ENCODE data around the gene EDIL3. TPM values are rescaled to one million over a fixed set of nuclear protein-coding genes. Genes with fewer than 3 reads are reported as not detected.

The EDIL3 gene
- total and polyA plus RNA-seq, 2 donors (not counting 1 experiment from before 2014, with no cell fraction given) = not detected

- no CpG with 5 or more reads among the region's 2 CpGs for WGBS (ENCODE audit: insufficient coverage)
- H3K9me3 Mint-ChIP-seq (ENCODE audit: insufficient read depth) = no peaks in the 10 kb centered on the region
- Histone ChIP-seq H3K9ac (ENCODE audit: low read length) (no peak overlapping the region), H3K9me3 (ENCODE audit: control extremely low read depth in 1 of 3, control insufficient read depth in 2 of 3, insufficient read depth in 1 of 3, low read length in 2 of 3) (no peaks in the 10 kb centered on the region), H3K27ac (ENCODE audit: low read length in 2 of 2) (no peak overlapping the region), H3K4me3 (ENCODE audit: control extremely low read depth in 1 of 5, extremely low read depth in 1 of 5, insufficient read depth in 1 of 5, low read depth in 2 of 5, low read length in 4 of 5) (no peak overlapping the region), H3K4me1 (ENCODE audit: control insufficient read depth in 2 of 2, insufficient read depth in 2 of 2, low read length in 2 of 2) (no peaks in the 10 kb centered on the region), H3K36me3 (replicated peaks in 1 of 2; ENCODE audit: control extremely low read depth in 1 of 2, control insufficient read depth in 1 of 2, extremely low read depth in 1 of 2, insufficient read depth in 2 of 2, low read length in 1 of 2) (no peaks in the 10 kb centered on the region), H2AFZ (ENCODE audit: insufficient read depth, low read depth, low read length, poor library complexity, severe bottlenecking) (no peak overlapping the region), H3K27me3 (replicated peaks in 1 of 4; ENCODE audit: control extremely low read depth in 1 of 4, control insufficient read depth in 3 of 4, insufficient read depth in 4 of 4, low read length in 3 of 4) (no peaks in the 10 kb centered on the region), H3K79me2 (ENCODE audit: control insufficient read depth, insufficient read depth, low read length) (no peaks in the 10 kb centered on the region), H4K20me1 (ENCODE audit: control insufficient read depth, insufficient read depth, low read length, poor library complexity, severe bottlenecking) (no peaks in the 10 kb centered on the region), H3K4me2 (replicated peaks; ENCODE audit: low read depth, low read length, poor library complexity, severe bottlenecking) (no peak overlapping the region)
- H3K4me3 Mint-ChIP-seq = no peak overlapping the region
- POLR2A ChIA-PET = no interaction called here
- H3K4me1 Mint-ChIP-seq = no peaks in the 10 kb centered on the region
- no peaks in the 10 kb centered on the region for H3K27me3 Mint-ChIP-seq
- ATAC-seq (ENCODE audit: low read depth) (no peak), DNase-seq (no peak)
- CTCF ChIA-PET = no interaction called here
- TF ChIP-seq CTCF (IDR thresholded peaks at IDR 0.05) (no peak), EZH2 (IDR thresholded peaks at IDR 0.05; ENCODE audit: borderline replicate concordance, insufficient read depth, low read depth, low read length, poor library complexity, severe bottlenecking) (no peak)
- intact Hi-C loops (cut with micrococcal nuclease) = no loop called here
- no peak overlapping the region for H3K27ac Mint-ChIP-seq
Measured at GRCh38 chr5:84370176-84370575, 14.5 kb downstream of the EDIL3 start.

- Mint-ChIP-seq H3K4me1 (no peaks in the 10 kb centered on the region), H3K27ac (no peak overlapping the region), H3K27me3 (no peaks in the 10 kb centered on the region), H3K9me3 (ENCODE audit: insufficient read depth) (no peaks in the 10 kb centered on the region), H3K4me3 (no peak overlapping the region)
- WGBS (ENCODE audit: insufficient coverage) = no CpG with 5 or more reads among the region's 2 CpGs
- Histone ChIP-seq H3K27ac (ENCODE audit: low read length in 2 of 2) (no peak overlapping the region), H3K4me2 (replicated peaks; ENCODE audit: low read depth, low read length, poor library complexity, severe bottlenecking) (no peak overlapping the region), H3K9me3 (ENCODE audit: control extremely low read depth in 1 of 3, control insufficient read depth in 2 of 3, insufficient read depth in 1 of 3, low read length in 2 of 3) (no peaks in the 10 kb centered on the region), H4K20me1 (ENCODE audit: control insufficient read depth, insufficient read depth, low read length, poor library complexity, severe bottlenecking) (no peaks in the 10 kb centered on the region), H3K4me1 (ENCODE audit: control insufficient read depth in 2 of 2, insufficient read depth in 2 of 2, low read length in 2 of 2) (no peaks in the 10 kb centered on the region), H2AFZ (ENCODE audit: insufficient read depth, low read depth, low read length, poor library complexity, severe bottlenecking) (no peak overlapping the region), H3K79me2 (ENCODE audit: control insufficient read depth, insufficient read depth, low read length) (no peaks in the 10 kb centered on the region), H3K9ac (ENCODE audit: low read length) (no peak overlapping the region), H3K36me3 (replicated peaks in 1 of 2; ENCODE audit: control extremely low read depth in 1 of 2, control insufficient read depth in 1 of 2, extremely low read depth in 1 of 2, insufficient read depth in 2 of 2, low read length in 1 of 2) (no peaks in the 10 kb centered on the region), H3K4me3 (ENCODE audit: control extremely low read depth in 1 of 5, extremely low read depth in 1 of 5, insufficient read depth in 1 of 5, low read depth in 2 of 5, low read length in 4 of 5) (no peak overlapping the region), H3K27me3 (replicated peaks in 1 of 4; ENCODE audit: control extremely low read depth in 1 of 4, control insufficient read depth in 3 of 4, insufficient read depth in 4 of 4, low read length in 3 of 4) (no peaks in the 10 kb centered on the region)
- CTCF ChIA-PET = no interaction called here
- ATAC-seq (ENCODE audit: low read depth) (no peak), DNase-seq (no peak)
- POLR2A ChIA-PET = no interaction called here
- intact Hi-C loops (cut with micrococcal nuclease) = no loop called here
- TF ChIP-seq EZH2 (IDR thresholded peaks at IDR 0.05; ENCODE audit: borderline replicate concordance, insufficient read depth, low read depth, low read length, poor library complexity, severe bottlenecking) (no peak), CTCF (IDR thresholded peaks at IDR 0.05) (no peak)
Measured at GRCh38 chr5:84364043-84364442, 20.6 kb downstream of the EDIL3 start.

Measured in B cell (primary cell).